GM15510 (cell line): ENCODE measurements around the gene MRTFB.

Source experiments
- POLR2A ChIP-seq: IDR thresholded peaks from 3 replicates; pipeline ENCODE4 v1.6.1; 2011; ENCODE audit warnings: borderline replicate concordance; ENCODE audit not compliant: insufficient read length; ENCODE audit errors: extremely low read depth

MRTFB gene

DNA sequence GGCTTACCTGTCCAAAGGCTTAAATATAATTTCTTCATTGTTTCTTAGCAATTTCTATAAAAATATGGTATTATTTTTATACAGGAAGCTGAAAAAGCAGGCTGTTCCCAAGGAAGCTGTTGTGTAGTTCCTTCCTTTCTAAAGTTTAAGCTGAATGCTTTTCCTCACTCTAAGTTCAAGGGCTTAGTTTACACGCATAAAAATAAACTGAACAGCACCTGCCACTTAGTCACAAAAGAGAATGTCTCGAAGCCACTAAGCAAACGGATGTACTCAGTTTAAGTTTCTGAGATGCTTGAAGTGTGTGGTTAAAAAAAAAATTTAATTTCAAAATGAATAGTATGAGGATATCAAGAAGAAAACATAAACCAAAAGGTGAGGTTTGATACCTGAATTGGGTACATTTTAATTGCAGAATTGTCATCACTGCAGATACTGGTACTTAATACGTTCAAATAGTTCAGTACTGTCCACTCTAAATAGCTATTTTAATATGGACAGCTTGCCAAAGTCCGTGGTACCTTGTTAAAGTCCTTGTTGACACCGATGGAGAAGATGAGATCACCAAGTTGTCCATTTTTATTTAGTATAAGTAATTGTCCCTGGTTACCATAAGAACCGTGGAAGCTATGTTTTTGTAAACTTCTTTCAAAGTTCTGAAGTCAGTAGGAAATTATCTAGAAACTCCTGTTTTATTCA, 38.1 kb downstream of the MRTFB start:
- no peak for TF ChIP-seq POLR2A

DNA sequence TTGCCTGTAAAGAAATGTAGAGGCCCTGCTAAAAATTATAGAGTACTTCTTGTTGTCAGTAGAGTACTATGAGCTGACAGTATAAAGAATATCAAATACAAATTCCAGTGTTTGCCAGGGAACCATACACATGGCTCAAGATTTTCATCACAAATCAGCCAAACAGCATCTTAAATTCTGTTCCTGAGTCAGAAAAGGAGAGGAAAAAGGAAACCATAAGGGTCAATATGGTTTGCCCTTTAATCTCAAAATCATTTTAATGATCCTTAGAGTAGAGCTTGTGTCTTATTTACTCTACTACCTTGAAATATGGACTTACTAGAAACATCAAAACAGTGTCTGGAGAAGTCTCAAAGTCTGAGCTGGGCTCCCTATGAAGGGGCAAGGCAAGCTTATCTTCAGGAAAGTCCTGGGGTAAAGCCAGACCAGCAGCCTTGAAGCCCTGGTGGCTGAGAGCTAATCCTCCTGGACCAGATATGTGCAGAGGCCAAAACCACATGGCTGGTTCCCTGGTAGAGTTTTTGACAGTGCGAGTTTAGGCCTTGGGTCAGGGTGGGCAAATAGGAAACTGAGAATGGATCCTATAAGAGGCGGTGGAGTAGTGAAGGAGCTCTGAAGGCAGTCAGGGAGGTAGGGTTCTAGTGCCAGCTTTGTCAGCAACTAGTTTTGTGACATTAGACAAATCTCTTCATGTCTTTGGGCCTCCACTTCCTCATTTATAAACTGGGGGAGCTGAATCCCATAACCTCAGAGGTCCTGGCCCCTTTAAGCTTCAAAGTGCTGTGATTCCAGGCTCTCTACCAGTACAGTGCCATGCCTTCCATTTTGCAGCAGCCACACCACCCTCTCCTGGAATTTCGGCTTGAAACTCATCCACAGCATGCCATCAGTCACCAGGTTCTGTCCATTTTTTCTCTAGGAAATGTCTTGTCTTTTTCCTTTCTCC, 38.9 kb downstream of the MRTFB start:
- TF ChIP-seq POLR2A = no peak

DNA sequence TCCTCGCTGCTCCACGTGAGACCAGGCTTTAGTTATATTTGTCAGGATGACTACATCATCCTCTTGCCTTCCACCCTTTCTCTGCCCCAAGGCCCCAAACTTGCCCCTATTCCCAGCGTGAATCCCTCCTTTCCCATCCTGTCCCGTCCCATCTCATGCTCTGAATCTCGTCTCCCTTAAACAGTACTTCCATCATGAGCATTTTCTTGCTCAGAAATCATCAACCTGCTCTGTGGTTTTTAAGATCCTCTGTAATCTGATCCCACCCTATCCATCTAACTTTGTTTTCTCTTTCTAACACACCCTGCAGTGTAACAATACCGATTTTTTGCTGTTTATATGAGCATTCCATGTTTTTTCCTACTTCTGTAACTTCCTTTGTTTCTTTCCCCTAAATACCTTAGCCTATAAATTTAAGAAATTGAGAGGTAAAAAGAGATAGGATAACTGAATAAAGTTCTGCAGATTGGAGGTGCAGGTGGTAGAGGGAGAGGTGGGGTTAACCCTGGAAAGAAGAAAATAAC, 39.7 kb downstream of the MRTFB start:
- TF ChIP-seq POLR2A = no peak

DNA sequence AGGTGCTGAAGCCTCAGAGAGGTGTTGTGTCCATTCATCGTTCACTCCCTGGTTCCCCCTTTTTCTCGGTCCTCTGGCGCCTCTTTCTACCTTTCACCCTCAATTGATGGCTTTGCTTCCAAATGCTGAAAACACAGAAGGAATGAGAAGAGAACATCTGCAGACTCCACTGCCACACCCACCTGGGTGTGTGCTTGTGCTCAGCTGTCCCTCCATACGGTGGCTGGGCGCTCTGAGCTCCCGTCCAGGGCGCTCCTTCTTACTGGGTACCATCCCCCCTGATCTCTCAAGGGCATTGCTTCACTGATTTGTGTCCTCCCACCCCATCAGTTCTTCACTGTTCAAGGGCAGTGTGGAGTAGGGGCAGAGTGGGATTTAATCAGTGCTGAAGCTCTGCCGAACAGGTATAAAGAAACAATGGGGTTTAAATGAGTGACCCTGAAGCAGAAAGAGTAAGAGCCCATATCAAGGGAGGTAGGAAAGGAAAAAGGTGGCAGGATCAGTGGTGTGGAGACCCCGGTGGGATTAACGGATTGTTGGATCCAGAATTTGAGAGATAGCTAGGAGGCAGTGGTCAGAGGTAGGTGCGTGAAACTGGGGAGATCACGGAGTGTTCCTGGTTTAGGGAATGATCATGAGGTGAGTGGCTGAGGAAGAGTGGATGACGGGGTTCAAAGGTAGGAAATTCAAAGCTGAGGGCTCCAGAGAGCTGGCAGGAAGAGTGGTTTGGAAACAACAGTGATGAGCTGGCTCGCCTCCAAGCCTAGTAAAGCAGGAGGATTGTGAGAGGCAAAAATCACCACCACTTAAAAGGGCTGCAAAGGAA, 40.8 kb downstream of the MRTFB start:
- TF ChIP-seq POLR2A = no peak

DNA sequence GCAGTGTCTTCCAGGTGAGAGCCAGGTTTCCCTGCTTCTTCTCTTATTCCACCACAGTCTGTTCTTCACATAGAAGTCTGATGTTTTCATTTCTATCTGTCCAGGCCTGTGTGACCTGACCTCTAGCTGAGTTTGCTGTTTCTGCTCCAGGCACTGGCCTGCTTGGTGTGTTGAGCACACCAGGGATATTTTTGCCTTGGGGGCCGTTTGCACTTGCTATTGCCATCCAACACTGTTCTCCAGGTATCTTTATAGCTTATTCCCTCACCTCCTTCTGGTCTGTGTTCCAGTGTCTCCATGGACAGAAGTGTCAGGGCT, 41.4 kb downstream of the MRTFB start:
- TF ChIP-seq POLR2A = no peak

DNA sequence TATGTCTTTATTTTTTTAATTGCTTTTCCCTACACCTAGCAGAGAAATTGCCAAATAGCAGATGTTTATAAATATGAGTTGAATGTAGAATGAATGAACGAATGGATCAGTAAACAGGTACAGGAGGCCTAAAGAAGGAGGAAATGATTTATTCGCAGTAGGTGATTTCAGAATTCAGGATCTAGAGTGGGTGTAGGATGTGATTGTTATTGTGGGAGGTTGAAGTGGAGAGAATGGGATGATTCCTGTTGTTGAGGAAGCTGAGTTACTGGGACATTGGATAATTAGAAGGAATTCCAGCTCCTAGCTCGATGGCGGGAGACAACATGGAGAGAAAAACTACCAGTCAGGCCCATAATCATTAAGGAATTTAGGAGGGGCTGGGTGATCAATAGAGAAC, 42.2 kb downstream of the MRTFB start:
- TF ChIP-seq POLR2A = no peak

DNA sequence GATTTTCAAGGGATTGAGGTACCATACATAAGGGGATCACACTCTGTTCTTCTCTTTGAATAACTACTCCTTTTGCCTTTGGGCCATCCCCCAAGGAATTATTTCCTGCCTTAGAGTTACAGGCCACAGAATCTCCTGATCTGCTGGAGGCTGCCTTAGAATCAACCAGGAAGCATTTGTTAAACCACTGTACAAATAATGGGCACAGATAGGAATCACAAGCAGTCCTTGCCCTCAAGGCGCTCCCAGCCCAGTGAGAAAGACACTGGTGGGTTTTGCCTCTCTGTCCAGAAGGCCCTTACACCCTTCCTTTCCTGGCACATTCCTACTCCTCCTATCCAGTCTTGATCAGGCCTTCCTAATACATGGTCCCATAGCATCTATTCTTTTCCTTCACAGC, 45.9 kb downstream of the MRTFB start:
- TF ChIP-seq POLR2A = no peak

DNA sequence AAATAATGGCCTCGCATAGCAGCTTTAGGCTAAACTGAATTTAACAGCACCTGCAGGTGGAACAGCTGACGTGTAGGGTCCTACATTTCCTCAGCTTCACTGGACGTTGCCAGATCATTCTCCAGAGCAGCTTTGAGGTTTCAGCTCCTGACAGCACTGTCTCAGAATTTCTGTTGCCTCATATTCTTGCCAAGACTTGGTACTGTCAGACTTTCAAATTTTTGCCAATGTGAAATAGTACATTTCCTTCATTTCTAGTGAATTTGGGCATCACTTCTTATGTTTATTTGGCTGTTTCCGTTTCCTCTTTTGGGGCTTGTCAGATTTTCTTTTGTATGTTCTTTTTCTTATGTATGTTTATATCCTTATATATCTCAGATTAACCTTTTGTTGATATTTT, 48.7 kb downstream of the MRTFB start:
- no peak for TF ChIP-seq POLR2A

DNA sequence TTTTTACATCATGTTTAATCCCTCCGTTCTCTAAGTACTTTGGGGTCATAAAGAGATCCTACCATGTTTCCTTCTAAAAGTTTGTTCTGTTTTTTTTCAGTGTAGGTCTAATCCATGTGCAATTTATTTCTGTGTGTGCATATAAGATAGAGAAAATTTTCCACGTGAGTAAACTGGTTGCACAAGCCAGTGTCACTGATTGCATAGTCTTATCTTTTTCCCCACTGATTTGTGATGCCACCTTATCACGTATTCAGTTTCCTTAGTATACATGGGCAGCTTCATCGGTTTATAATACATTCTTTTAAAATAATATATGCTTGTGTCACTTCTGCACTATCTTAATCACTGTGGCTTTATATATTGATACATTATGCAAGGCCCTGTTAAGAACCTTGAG, 49.2 kb downstream of the MRTFB start:
- TF ChIP-seq POLR2A = no peak

DNA sequence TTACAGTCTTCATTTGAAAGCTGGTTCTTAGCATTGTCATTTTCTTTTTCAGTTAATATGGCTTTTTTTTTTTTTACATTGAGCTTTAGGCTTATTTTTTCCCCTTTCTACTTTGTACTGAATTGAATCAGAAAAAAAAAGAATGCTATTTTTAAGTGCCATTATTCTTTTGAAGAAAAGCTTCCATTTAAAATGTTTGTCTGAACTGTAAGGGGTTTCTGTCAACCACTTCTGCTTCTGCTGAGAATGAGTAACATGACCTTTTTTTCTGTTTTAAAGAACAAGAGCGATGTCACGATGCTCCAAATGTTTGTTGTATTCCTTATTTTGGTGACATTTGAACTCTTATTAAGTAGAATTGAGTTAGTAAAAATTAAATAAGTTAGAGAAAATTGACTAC, 50.0 kb downstream of the MRTFB start:
- TF ChIP-seq POLR2A = no peak

DNA sequence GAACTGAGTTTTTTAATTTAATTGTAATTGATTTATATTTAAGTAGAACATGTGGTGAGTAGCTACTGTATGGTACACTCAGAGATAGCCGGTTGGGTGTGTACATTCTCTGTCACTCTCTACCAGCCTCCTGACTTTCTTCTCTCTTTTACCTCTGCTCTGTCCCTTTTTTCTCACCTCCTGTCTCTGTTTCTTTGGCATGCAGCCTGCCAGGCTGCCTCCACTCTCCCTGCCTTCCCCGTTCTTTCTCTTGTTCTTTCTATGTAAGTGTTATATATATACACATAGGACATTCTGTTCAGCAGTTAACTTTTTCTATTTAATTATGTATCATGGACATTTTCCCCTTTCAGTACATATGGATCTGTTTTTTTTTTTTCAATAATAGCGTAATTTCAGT, 50.8 kb downstream of the MRTFB start:
- TF ChIP-seq POLR2A = no peak

DNA sequence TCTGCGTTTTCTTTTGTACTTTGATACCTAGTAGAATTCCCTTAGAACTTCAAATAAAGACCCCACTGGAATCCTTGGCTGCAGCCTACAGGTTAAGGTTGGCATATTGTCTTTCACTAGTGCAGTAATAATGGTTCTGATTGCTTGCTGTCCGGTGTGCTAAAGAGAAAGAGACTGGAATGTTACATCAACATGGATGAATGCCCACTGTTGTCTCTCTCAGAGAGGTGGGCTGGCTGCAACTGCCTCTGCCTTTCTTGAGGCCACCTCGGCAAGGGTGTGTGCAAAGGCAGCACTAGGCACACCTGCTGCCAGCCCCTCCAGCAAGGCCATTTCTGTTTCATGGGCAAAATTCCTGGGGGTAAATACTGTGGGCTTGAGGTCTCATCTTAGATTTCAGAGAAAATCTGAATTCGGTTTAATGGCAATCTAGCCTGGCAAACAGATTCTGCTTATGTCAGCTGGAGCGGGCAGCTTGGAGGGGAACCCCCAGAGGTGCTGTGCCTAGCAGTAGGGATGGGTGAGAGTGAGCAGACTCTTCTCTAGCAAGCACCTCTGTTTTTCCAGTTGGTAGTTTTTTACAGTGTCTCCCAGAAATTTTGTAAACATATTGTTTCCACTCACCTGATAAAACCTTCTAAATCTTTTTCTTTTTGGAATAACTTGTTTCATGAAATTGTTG, 54.0 kb downstream of the MRTFB start:
- no peak for TF ChIP-seq POLR2A

DNA sequence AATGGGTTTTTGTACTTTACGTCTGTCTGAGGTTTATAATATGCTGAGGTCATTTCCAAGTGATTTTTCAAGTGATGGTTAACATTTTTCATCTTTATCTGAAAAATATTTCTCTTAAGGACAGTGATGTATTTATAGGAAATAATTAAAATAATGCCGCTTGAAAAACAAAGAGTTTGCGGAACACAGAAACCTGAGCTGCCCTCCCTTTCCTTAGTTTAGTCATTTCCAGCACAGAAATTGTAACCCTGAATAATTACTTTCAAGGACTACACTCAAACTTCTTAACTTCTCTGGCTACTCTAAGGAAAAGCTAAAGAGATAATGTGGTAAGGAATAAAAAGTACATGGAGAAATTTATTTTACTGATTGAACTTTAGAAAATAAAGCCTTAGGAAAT, 54.6 kb downstream of the MRTFB start:
- TF ChIP-seq POLR2A = no peak

DNA sequence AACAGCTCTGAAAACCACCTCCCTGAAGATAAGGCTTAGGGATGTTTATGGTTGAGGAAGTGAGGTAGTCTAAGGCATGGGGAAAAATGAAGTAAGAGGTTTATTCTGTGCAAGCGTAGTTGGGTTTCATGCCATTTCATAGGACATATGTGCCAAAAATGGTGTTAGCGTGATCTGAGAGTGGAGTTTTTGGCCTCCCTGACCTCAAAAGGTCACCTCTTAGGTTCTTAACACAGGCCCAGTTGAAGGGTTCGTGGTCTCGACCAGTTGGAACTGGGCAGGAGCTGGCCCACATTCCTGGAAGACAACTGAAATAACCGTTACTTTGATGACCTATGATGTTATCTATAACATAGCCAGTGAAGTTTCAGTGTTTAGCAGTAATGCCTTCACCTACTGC, 57.0 kb downstream of the MRTFB start:
- TF ChIP-seq POLR2A = no peak

DNA sequence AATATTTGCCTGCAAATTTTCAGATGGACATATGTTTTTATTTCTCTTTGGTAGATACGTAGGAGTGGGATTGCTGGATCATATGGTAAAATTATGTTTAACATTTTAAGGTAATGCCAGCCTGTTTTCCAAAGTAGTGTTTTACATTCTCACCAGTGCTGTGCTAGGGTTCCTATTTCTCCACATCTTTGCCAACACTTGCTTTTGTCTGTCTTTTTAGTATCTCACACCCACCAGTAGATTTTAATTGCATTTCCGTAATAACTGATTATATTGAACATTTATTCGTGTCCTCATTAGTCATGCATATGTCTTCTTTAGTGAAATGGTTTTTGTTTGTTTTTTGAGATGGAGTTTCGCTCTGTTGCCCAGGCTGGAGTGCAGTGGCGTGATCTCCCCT, 58.4 kb downstream of the MRTFB start:
- no peak for TF ChIP-seq POLR2A
